Liver (tissue), 9 donors: ENCODE results near the gene PROC. TPM values are rescaled to one million over a fixed set of nuclear protein-coding genes. Genes with fewer than 3 reads are reported as not detected.

Experiments used
- DNase-seq: peaks from one replicate; pipeline ENCODE4 v3.0.0-alpha.2; 2017; ENCODE audit warnings: low spot score
- H3K27ac ChIP-seq, 2 donors: one replicate each; pipeline ENCODE4 v1.7.0; 2013; ENCODE audit warnings: inconsistent platforms in 2 of 2, low read length in 2 of 2, control low read depth in 1 of 2, low read depth in 1 of 2, mild to moderate bottlenecking in 1 of 2
- H3K27me3 ChIP-seq, 4 donors: one replicate each; pipeline versions ENCODE4 v1.6.1 to v1.7.0; 2013; ENCODE audit warnings: low read length in 3 of 4, inconsistent platforms in 1 of 4, mild to moderate bottlenecking in 1 of 4, moderate library complexity in 1 of 4; ENCODE audit not compliant: control insufficient read depth in 4 of 4, insufficient read depth in 4 of 4
- H3K36me3 ChIP-seq, 4 donors: one replicate each; pipeline versions ENCODE4 v1.6.1 to v1.7.0; 2013; ENCODE audit warnings: low read length in 3 of 4, mild to moderate bottlenecking in 3 of 4, low read depth in 1 of 4, moderate library complexity in 1 of 4; ENCODE audit not compliant: control insufficient read depth in 4 of 4, insufficient read depth in 3 of 4
- H3K4me1 ChIP-seq, 4 donors: one replicate each; pipeline versions ENCODE4 v1.6.1 to v1.7.0; 2013; ENCODE audit warnings: low read length in 3 of 4, mild to moderate bottlenecking in 3 of 4, moderate library complexity in 1 of 4; ENCODE audit not compliant: control insufficient read depth in 4 of 4, insufficient read depth in 4 of 4
- H3K4me3 ChIP-seq, 3 donors: one replicate each; pipeline versions ENCODE4 v1.6.1 to v1.7.0; 2013; ENCODE audit warnings: low read length in 3 of 3, control low read depth in 1 of 3, low read depth in 1 of 3, mild to moderate bottlenecking in 1 of 3
- H3K9ac ChIP-seq, 2 donors: one replicate each; pipeline ENCODE4 v1.7.0; 2013; ENCODE audit warnings: low read length in 2 of 2, mild to moderate bottlenecking in 2 of 2, moderate library complexity in 2 of 2, control low read depth in 1 of 2, low read depth in 1 of 2
- H3K9me3 ChIP-seq, 4 donors: one replicate each; pipeline versions ENCODE4 v1.6.1 to v1.7.0; 2013; ENCODE audit warnings: low read length in 3 of 4; ENCODE audit not compliant: control insufficient read depth in 4 of 4
- ATF3 ChIP-seq: IDR thresholded peaks from 2 replicates; pipeline ENCODE4 v1.6.1; 2016; ENCODE audit warnings: antibody characterized with exemption
- EGR1 ChIP-seq, 2 donors: IDR thresholded peaks; 2 replicates each; pipeline ENCODE4 v1.6.1; 2016 to 2018; ENCODE audit warnings: antibody characterized with exemption in 2 of 2, low read depth in 2 of 2
- FOXA1 ChIP-seq: IDR thresholded peaks from 2 replicates; pipeline ENCODE4 v1.6.1; 2016; ENCODE audit warnings: antibody characterized with exemption
- FOXA2 ChIP-seq: IDR thresholded peaks from 2 replicates; pipeline ENCODE4 v1.6.1; 2016; ENCODE audit warnings: antibody characterized with exemption
- GABPA ChIP-seq, 2 donors: IDR thresholded peaks in 1 of 2; conservative IDR thresholded peaks in 1 of 2; 2 replicates each; pipeline ENCODE4 v1.6.1; 2016; ENCODE audit warnings: antibody characterized with exemption in 2 of 2, mild to moderate bottlenecking in 1 of 2, moderate library complexity in 1 of 2
- HNF4A ChIP-seq, 2 donors: conservative IDR thresholded peaks; 2 replicates each; pipeline ENCODE4 v1.6.1; 2016; ENCODE audit warnings: antibody characterized with exemption in 2 of 2, mild to moderate bottlenecking in 2 of 2
- HNF4G ChIP-seq: IDR thresholded peaks from 2 replicates; pipeline ENCODE4 v1.6.1; 2016; ENCODE audit warnings: antibody characterized with exemption
- JUND ChIP-seq, 2 donors: IDR thresholded peaks; 2 replicates each; pipeline ENCODE4 v1.6.1; 2016; ENCODE audit warnings: antibody characterized with exemption in 2 of 2
- MAX ChIP-seq: IDR thresholded peaks from 2 replicates; pipeline ENCODE4 v1.6.1; 2016; ENCODE audit warnings: antibody characterized with exemption
- NR2F2 ChIP-seq: IDR thresholded peaks from 2 replicates; pipeline ENCODE4 v1.6.1; 2016; ENCODE audit warnings: antibody characterized with exemption
- RAD21 ChIP-seq, 2 donors: IDR thresholded peaks; 2 replicates each; pipeline ENCODE4 v1.6.1; 2016; ENCODE audit warnings: antibody characterized with exemption in 2 of 2, mild to moderate bottlenecking in 2 of 2
- REST ChIP-seq: IDR thresholded peaks from 2 replicates; pipeline ENCODE4 v1.6.1; 2016; ENCODE audit warnings: antibody characterized with exemption, mild to moderate bottlenecking
- RXRA ChIP-seq, 2 donors: IDR thresholded peaks; 2 replicates each; pipeline ENCODE4 v1.6.1; 2017 to 2018; ENCODE audit warnings: antibody characterized with exemption in 2 of 2, mild to moderate bottlenecking in 1 of 2
- SP1 ChIP-seq: IDR thresholded peaks from 2 replicates; pipeline ENCODE4 v1.6.1; 2018; ENCODE audit warnings: antibody characterized with exemption, mild to moderate bottlenecking
- TAF1 ChIP-seq: conservative IDR thresholded peaks from 2 replicates; pipeline ENCODE4 v1.6.1; 2016; ENCODE audit warnings: antibody characterized with exemption, mild to moderate bottlenecking
- YY1 ChIP-seq: IDR thresholded peaks from 2 replicates; pipeline ENCODE4 v1.6.1; 2016; ENCODE audit warnings: antibody characterized with exemption, mild to moderate bottlenecking
- WGBS: extraction: QIAGEN DNeasy Blood & Tissue Kit; methylation state at CpG from one replicate; pipeline ENCODE4 v1.1.7; 2013; 5-methylcytosine and 5-hydroxymethylcytosine counted together
- polyA plus RNA-seq, 2 donors: library from polyadenylated mRNA; stranded (reverse) in 1 of 2; unstranded in 1 of 2; fragments of 200-250 nt in 1 of 2; fragments of >200 nt in 1 of 2; fragmentation: Nextera tagmentation in 1 of 2; extraction: Ambion mirVana in 1 of 2; gene quantifications; one replicate each; pipeline versions ENCODE4 v1.2.1 to v1.2.3, GENCODE V29; 2013 to 2015
- total RNA-seq, 2 donors: library from RNA; depleted of rRNA; stranded (reverse); fragments of >200 nt; gene quantifications; one replicate each; pipeline ENCODE4 v1.2.3, GENCODE V29; 2014
- TF ChIP-seq, protein P1 (sequence below): IDR thresholded peaks from 2 replicates; pipeline ENCODE4 v1.6.1; 2016; ENCODE audit warnings: antibody characterized with exemption
- TF ChIP-seq, protein P2 (sequence below): fragments of 150-350 bp; IDR thresholded peaks from 2 replicates; pipeline ENCODE4 v1.5.1; 2017; ENCODE audit warnings: improper control_type of control experiment, low read depth, low read length; ENCODE audit not compliant: missing input control
- donor health status: healthy.
- donor health status: healthy.
- donor health status: healthy.
- donor health status: healthy.
- donor health status: healthy.

Gene PROC
- total and polyA plus RNA-seq, 4 donors, result 150 to 407 (median 341) TPM

DNA sequence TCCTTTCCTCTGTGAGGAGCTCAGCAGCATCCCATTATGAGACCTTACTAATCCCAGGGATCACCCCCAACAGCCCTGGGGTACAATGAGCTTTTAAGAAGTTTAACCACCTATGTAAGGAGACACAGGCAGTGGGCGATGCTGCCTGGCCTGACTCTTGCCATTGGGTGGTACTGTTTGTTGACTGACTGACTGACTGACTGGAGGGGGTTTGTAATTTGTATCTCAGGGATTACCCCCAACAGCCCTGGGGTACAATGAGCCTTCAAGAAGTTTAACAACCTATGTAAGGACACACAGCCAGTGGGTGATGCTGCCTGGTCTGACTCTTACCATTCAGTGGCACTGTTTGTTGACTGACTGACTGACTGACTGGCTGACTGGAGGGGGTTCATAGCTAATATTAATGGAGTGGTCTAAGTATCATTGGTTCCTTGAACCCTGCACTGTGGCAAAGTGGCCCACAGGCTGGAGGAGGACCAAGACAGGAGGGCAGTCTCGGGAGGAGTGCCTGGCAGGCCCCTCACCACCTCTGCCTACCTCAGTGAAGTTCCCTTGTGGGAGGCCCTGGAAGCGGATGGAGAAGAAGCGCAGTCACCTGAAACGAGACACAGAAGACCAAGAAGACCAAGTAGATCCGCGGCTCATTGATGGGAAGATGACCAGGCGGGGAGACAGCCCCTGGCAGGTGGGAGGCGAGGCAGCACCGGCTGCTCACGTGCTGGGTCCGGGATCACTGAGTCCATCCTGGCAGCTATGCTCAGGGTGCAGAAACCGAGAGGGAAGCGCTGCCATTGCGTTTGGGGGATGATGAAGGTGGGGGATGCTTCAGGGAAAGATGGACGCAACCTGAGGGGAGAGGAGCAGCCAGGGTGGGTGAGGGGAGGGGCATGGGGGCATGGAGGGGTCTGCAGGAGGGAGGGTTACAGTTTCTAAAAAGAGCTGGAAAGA, 7.6 kb downstream of the PROC start:
- Histone ChIP-seq H3K4me1 (peaks cover 0 to 8% (median 6%) of the 10 kb centered on the region in 4 donors), H3K36me3 (peaks cover 4 to 31% (median 17%) of the 10 kb centered on the region in 4 donors), H3K27ac (no peak overlapping the region), H3K9ac (no peak overlapping the region), H3K9me3 (no peaks in the 10 kb centered on the region), H3K27me3 (no peaks in the 10 kb centered on the region), H3K4me3 (no peak overlapping the region)
- 94% methylated on average over 16 of the region's 16 CpGs for WGBS
- TF ChIP-seq, protein P1, sequence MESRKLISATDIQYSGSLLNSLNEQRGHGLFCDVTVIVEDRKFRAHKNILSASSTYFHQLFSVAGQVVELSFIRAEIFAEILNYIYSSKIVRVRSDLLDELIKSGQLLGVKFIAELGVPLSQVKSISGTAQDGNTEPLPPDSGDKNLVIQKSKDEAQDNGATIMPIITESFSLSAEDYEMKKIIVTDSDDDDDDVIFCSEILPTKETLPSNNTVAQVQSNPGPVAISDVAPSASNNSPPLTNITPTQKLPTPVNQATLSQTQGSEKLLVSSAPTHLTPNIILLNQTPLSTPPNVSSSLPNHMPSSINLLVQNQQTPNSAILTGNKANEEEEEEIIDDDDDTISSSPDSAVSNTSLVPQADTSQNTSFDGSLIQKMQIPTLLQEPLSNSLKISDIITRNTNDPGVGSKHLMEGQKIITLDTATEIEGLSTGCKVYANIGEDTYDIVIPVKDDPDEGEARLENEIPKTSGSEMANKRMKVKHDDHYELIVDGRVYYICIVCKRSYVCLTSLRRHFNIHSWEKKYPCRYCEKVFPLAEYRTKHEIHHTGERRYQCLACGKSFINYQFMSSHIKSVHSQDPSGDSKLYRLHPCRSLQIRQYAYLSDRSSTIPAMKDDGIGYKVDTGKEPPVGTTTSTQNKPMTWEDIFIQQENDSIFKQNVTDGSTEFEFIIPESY, result no peak
- no peak for TF ChIP-seq FOXA2
- TF ChIP-seq HNF4A (conservative IDR thresholded peaks at IDR 0.05), result no peak
- no peak for TF ChIP-seq SP1
- no peak for TF ChIP-seq REST
- TF ChIP-seq TAF1, result no peak
- TF ChIP-seq GABPA (IDR thresholded peaks at IDR 0.05 in 1 of 2, conservative IDR thresholded peaks at IDR 0.05 in 1 of 2), result no peak
- no peak for DNase-seq

DNA sequence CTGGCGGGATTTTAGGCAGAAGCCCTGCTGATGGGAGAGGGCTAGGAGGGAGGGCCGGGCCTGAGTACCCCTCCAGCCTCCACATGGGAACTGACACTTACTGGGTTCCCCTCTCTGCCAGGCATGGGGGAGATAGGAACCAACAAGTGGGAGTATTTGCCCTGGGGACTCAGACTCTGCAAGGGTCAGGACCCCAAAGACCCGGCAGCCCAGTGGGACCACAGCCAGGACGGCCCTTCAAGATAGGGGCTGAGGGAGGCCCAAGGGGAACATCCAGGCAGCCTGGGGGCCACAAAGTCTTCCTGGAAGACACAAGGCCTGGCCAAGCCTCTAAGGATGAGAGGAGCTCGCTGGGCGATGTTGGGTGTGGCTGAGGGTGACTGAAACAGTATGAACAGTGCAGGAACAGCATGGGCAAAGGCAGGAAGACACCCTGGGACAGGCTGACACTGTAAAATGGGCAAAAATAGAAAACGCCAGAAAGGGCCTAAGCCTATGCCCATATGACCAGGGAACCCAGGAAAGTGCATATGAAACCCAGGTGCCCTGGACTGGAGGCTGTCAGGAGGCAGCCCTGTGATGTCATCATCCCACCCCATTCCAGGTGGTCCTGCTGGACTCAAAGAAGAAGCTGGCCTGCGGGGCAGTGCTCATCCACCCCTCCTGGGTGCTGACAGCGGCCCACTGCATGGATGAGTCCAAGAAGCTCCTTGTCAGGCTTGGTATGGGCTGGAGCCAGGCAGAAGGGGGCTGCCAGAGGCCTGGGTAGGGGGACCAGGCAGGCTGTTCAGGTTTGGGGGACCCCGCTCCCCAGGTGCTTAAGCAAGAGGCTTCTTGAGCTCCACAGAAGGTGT, 8.5 kb downstream of the PROC start:
- Histone ChIP-seq H3K4me1 (peaks cover 0 to 3% (median 0%) of the 10 kb centered on the region in 4 donors), H3K4me3 (no peak overlapping the region), H3K9ac (no peak overlapping the region), H3K27me3 (no peaks in the 10 kb centered on the region), H3K36me3 (peaks cover 4 to 31% (median 17%) of the 10 kb centered on the region in 4 donors), H3K27ac (no peak overlapping the region), H3K9me3 (no peaks in the 10 kb centered on the region)
- 94% methylated on average over 10 of the region's 10 CpGs for WGBS
- no peak for DNase-seq
- no peak for TF ChIP-seq JUND (IDR thresholded peaks at IDR 0.05)
- no peak for TF ChIP-seq EGR1 (IDR thresholded peaks at IDR 0.05; ENCODE audit: low read depth in 2 of 2)
- no peak for TF ChIP-seq NR2F2
- no peak for TF ChIP-seq MAX
- TF ChIP-seq HNF4G, result no peak
- no peak for TF ChIP-seq ATF3
- no peak for TF ChIP-seq FOXA1
- no peak for TF ChIP-seq YY1
- no peak for TF ChIP-seq HNF4A (conservative IDR thresholded peaks at IDR 0.05)
- no peak for TF ChIP-seq RXRA (IDR thresholded peaks at IDR 0.05)
- no peak for TF ChIP-seq RAD21 (IDR thresholded peaks at IDR 0.05)
- no peak for TF ChIP-seq TAF1
- TF ChIP-seq, protein P2, sequence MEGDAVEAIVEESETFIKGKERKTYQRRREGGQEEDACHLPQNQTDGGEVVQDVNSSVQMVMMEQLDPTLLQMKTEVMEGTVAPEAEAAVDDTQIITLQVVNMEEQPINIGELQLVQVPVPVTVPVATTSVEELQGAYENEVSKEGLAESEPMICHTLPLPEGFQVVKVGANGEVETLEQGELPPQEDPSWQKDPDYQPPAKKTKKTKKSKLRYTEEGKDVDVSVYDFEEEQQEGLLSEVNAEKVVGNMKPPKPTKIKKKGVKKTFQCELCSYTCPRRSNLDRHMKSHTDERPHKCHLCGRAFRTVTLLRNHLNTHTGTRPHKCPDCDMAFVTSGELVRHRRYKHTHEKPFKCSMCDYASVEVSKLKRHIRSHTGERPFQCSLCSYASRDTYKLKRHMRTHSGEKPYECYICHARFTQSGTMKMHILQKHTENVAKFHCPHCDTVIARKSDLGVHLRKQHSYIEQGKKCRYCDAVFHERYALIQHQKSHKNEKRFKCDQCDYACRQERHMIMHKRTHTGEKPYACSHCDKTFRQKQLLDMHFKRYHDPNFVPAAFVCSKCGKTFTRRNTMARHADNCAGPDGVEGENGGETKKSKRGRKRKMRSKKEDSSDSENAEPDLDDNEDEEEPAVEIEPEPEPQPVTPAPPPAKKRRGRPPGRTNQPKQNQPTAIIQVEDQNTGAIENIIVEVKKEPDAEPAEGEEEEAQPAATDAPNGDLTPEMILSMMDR, result no peak
- no peak for TF ChIP-seq REST
